Measurements from ENCODE around the gene NSUN7.
A peak's percentile ranks its signal among the peaks of the same experiment; 100 is the strongest.

NSUN7 gene

GRCh38 chr4:40713798-40714197 lies 36.0 kb upstream of the NSUN7 start:
- no peak for DNase-seq (ENCODE audit: low read depth)
- H3K4me3 ChIP-seq (ENCODE audit: low read length) = no peak overlapping the region
- TF ChIP-seq CTCF (IDR thresholded peaks at IDR 0.05; ENCODE audit: insufficient read depth, low read depth, low read length, missing control alignments) = no peak

DNA sequence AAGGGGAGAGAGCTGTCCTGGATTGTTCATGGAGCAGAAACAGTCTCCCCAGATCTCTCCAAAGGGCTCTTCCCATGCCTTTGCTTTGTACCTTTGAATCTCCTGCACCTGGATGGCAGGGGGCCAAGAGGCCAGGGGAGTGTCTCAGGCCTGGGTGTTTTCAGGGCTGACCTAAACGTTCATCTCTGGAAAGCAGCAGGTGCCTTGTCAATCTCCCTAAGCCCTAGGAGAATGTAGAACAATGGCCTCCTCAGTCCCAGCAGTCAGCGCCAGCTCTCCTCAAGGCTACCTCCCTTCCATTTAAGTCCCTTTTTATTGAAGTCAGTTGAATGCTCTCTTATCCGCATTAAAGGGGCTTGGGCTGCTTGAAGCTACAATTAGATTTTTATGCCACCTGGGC lies 31.2 kb upstream of the NSUN7 start:
- TF ChIP-seq CTCF (IDR thresholded peaks at IDR 0.05; ENCODE audit: insufficient read depth, low read depth, low read length, missing control alignments) = no peak
- DNase-seq (ENCODE audit: low read depth) = no peak
- no peak overlapping the region for H3K4me3 ChIP-seq (ENCODE audit: low read length)

GRCh38 chr4:40719008-40719623 lies 30.6 kb upstream of the NSUN7 start:
- no peak overlapping the region for H3K4me3 ChIP-seq (ENCODE audit: low read length)
- DNase-seq (ENCODE audit: low read depth) = peak; percentile 80
- peak; percentile 82 for TF ChIP-seq CTCF (IDR thresholded peaks at IDR 0.05; ENCODE audit: insufficient read depth, low read depth, low read length, missing control alignments)

GRCh38 chr4:40720351-40720750 lies 29.4 kb upstream of the NSUN7 start:
- no peak overlapping the region for H3K4me3 ChIP-seq (ENCODE audit: low read length)
- no peak for DNase-seq (ENCODE audit: low read depth)
- TF ChIP-seq CTCF (IDR thresholded peaks at IDR 0.05; ENCODE audit: insufficient read depth, low read depth, low read length, missing control alignments) = no peak

DNA sequence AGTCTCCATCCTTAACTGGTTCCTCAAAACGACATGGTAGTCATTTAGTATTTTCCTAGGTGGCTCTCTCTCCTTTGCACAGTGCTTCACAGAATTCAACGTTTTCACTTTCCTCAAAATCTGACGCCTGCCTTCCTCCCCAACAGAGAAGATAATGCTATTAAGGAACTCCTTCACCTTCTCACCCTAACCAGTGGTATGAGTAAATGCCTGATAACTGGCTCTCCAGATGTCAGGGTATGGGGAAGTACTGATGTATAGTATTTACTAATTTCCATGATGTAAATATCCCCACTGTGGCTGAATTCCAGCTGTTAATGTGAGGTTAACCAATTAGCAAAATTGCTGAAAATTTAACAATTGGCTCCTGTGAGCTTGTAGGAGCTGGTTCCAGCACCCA lies 28.8 kb upstream of the NSUN7 start:
- TF ChIP-seq CTCF (IDR thresholded peaks at IDR 0.05; ENCODE audit: insufficient read depth, low read depth, low read length, missing control alignments) = no peak
- no peak for DNase-seq (ENCODE audit: low read depth)
- no peak overlapping the region for H3K4me3 ChIP-seq (ENCODE audit: low read length)

DNA sequence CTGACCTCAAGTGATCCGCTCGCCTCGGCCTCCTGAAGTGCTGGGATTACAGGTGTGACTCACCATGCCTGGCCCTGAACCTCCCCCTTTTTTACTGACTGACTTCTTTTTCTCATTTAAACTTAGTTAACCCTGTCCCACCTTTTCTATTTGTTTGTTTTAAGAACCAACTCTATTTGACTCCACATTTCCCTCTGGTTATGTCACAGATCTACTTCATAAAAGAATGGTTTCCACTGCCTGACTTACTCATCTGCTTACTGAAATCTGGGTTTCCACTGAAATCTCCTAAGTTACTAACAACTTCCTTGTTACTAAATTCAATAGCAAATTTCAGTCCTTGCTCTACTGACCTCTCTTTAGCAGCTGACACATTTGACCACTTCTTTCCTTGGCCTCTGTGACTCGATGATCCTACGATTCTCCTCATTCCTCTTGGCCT lies 28.0 kb upstream of the NSUN7 start:
- peak; percentile 78 for DNase-seq (ENCODE audit: low read depth)
- no peak for TF ChIP-seq CTCF (IDR thresholded peaks at IDR 0.05; ENCODE audit: insufficient read depth, low read depth, low read length, missing control alignments)
- H3K4me3 ChIP-seq (ENCODE audit: low read length) = no peak overlapping the region

DNA sequence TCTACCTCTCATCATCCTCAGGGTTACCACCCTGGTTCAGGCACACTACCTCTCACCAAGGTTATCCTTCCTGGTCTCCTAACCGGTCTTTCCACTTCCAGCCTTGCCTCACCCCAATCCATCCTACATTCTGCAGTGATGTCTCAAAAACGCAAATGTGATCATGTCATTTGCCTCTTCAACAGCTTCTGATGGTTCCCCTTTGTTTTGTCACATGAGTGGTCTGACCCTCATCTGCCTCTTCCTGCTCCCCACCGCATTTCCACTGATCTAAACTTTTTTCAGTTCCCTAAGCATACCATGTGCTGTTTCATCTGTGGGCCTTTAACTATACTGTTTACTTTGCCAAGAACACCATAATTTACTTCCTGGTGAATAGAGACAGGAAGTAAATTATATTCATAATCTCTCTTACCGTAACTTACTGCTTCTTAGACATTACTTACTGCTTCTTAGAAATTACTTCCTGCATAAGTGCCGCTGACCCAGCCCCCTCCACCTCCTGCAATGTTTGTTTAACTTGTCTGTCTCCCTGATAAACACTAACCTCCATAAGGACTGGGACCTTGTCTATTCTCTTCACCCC lies 27.1 kb upstream of the NSUN7 start:
- DNase-seq (ENCODE audit: low read depth) = peak; percentile 88
- no peak overlapping the region for H3K4me3 ChIP-seq (ENCODE audit: low read length)
- no peak for TF ChIP-seq CTCF (IDR thresholded peaks at IDR 0.05; ENCODE audit: insufficient read depth, low read depth, low read length, missing control alignments)

Data from epithelial cell of esophagus (primary cell).